Forelimb muscle (tissue), 1 donor: ENCODE data around the gene THOP1. TPM values are rescaled to one million over a fixed set of nuclear protein-coding genes. Genes with fewer than 3 reads are reported as not detected.

Source experiments
- DNase-seq: peaks from one replicate; pipeline ENCODE4 v3.0.0-alpha.2; 2013; ENCODE audit warnings: low read depth
- polyA plus RNA-seq: library from polyadenylated mRNA; unstranded; fragments of 120-200 nt; gene quantifications from one replicate; pipeline ENCODE4 v1.2.1, GENCODE V29; 2013; ENCODE audit not compliant: insufficient read length

The THOP1 gene
- polyA plus RNA-seq, 1 donor: 44.7 TPM

DNA sequence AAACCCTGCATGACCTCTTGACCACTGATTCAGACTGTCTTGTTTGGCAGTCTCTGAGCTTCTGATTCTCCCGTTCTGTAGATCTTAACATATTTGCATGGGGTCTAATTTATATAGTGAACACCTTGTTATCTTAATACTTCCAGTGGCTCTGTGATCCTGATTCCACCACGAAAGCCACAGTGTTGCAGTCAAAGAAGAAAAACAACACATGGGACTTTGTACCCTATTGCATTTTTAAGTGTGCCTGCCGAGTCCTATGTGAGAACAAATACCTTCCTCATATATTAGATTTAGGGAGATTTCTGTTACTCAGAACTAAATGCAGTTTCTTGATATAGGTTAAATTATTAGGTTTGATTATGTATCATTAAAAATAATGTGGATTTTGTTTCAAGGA, 69.5 kb downstream of the THOP1 start:
- DNase-seq: no peak

DNA sequence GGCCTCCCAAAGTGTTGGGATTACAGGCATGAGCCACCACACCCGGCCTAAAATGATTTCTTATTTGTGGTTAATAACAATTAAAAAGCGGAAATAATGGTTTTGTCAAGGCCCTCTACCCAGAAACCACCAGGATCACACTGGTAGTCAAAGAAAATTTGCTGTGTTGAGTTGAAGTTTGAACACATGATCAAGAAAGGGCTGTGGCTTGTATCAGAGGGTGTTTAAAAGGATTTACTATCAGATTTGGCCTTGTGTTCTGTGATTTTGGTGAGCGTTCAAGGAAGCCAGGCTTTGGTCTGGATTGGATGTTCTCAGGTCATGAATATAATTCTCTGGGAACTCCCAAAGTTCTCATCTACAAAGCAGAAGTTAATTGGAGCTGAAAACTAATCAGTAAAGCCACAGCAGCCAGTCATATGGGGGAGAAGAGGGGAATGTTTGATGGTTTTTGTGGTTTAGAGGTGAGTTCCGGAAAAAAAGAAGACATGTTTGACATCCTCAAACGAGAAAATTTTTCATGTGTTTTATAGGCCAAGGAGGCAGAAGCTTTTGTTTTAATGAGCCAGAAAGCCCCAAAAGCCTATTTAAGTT, 71.3 kb downstream of the THOP1 start:
- DNase-seq: no peak

DNA sequence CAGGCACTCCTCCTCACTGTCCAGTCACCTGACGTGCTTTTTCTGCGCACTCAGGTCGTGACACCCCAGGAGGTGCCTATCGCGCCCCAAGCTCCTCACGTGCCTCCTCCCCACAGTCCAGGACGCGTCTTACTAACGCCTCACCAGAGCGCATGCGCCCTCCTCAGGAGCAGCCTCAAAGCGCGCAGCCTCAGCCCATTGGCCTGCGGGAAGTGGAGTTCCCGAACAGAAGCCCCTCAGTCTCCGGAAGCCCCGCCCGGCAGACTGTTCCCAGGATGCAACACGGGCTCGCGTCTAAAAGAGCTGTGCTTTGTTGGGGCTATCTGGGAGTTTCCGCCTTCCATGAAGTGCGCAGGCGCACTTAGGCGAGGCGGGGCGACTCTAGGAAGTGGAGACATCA, 73.6 kb downstream of the THOP1 start:
- no peak for DNase-seq

DNA sequence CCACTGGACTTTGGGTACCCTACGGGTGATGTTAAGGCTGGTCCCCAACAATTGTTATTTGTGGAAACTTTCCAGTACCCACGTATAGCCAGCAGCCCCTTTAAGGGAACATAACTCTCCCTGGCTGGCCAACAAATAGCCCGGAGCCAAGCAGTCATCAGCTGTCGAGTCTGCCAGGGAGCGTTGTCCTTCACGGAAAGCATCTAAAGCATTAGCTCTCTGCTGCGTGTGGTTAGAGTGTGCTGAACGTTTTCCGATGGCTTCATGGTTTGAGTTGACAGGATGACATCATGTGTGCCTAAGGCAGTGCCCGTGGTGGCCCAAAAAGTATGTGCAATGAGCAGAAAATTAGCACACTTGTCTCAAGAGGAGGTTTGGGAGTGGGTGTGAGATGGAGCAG, 78.5 kb downstream of the THOP1 start:
- no peak for DNase-seq

Other genes with a start within 250 kb of the THOP1 start
- 2.4 TPM for gene GNG7, start 82.8 kb upstream of the THOP1 start, polyA plus RNA-seq
- gene DIRAS1, start 64.1 kb upstream of the THOP1 start, polyA plus RNA-seq: 1.4 TPM
- gene SLC39A3, start 45.5 kb upstream of the THOP1 start, polyA plus RNA-seq: 13.4 TPM
- gene SGTA, start 2.2 kb upstream of the THOP1 start, polyA plus RNA-seq: 91.3 TPM
- 5.3 TPM for gene ZNF554, start 34.4 kb downstream of the THOP1 start, polyA plus RNA-seq
- gene ZNF555, start 56.0 kb downstream of the THOP1 start, polyA plus RNA-seq: 12.6 TPM
- gene ZNF556, start 81.8 kb downstream of the THOP1 start, polyA plus RNA-seq: 50.9 TPM
- gene ZNF57, start 115.4 kb downstream of the THOP1 start, polyA plus RNA-seq: 2.5 TPM
- 4.5 TPM for gene ZNF77, start 159.5 kb downstream of the THOP1 start, polyA plus RNA-seq
- gene TLE6, start 192.1 kb downstream of the THOP1 start, polyA plus RNA-seq: 0.70 TPM
- gene TLE2, start 243.8 kb downstream of the THOP1 start, polyA plus RNA-seq: 29.3 TPM